H4 (cell line): ENCODE results near the gene APOBEC3H. TPM values are rescaled to one million over a fixed set of nuclear protein-coding genes. Genes with fewer than 3 reads are reported as not detected.

ENCODE experiments used
- DNase-seq: peaks from one replicate; pipeline ENCODE4 v3.0.0-alpha.2; 2015; ENCODE audit warnings: low spot score
- total RNA-seq: library from RNA; depleted of rRNA; stranded (reverse); fragments of >200 nt; shearing (Covaris generic); gene quantifications from 2 replicates; pipeline ENCODE4 v1.2.3, GENCODE V29; 2014

The APOBEC3H gene
- total RNA-seq, 1 experiment from 2014 or later: 1.4 TPM

GRCh38 chr22:39135092-39135896 lies 38.2 kb downstream of the APOBEC3H start:
- DNase-seq: peak; percentile 37

DNA sequence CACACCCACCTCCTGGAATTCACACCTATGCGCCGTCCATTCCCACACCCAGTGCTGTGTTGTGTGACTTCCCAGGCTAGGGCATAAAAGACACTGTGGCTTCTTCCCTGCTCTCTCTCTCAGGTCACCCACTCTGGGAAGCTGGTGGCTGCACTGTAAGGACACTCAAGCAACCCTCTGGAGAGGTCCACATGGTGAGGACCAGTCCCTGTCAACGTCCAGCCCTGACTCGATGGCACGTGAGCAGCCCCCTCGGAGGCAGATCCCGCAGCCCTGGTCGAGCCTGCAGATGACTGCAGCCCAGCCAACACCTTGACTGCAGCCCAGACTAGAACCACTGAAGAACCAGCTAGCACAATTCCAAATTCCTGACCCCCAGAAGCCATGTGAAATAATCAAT lies 39.3 kb downstream of the APOBEC3H start:
- no peak for DNase-seq

- no peak for DNase-seq
Observed at GRCh38 chr22:39138357-39138997, 41.4 kb downstream of the APOBEC3H start.

GRCh38 chr22:39139933-39140332 lies 42.9 kb downstream of the APOBEC3H start:
- DNase-seq: no peak

- DNase-seq: no peak
Observed at GRCh38 chr22:39142088-39142680, 45.1 kb downstream of the APOBEC3H start.

DNA sequence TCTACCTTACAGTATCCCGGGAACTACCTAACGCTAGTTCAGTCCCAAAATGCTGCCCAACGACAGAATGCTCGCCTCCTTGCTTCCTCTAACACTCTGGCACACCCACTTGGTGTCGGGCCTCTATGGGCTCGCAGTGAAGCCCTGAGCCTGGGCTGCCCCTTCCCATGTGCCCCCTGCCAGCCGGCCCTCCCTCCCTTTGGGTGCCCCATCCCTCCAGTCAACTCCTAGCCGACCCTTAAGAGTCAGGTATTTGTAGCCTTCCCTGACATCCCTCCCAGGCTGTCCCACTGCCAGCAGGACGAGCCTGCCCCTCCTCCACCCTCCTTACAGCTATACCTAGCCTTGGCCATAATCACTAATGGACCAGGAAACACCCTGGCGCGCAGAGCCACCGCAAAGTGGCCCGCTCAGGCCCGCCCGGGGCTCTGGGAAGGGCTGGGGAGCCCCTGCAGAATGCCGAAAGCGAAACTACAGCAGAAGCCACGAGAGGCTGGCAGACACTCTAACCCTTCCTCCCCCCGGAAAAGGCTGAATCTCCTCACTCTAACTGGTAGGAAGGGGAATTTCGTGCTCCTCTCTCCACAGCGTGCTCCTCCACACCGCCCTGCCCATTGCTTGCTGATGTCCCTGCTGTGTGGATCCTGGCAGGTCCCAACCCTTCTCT lies 47.2 kb downstream of the APOBEC3H start:
- DNase-seq: peak; percentile 66

DNA sequence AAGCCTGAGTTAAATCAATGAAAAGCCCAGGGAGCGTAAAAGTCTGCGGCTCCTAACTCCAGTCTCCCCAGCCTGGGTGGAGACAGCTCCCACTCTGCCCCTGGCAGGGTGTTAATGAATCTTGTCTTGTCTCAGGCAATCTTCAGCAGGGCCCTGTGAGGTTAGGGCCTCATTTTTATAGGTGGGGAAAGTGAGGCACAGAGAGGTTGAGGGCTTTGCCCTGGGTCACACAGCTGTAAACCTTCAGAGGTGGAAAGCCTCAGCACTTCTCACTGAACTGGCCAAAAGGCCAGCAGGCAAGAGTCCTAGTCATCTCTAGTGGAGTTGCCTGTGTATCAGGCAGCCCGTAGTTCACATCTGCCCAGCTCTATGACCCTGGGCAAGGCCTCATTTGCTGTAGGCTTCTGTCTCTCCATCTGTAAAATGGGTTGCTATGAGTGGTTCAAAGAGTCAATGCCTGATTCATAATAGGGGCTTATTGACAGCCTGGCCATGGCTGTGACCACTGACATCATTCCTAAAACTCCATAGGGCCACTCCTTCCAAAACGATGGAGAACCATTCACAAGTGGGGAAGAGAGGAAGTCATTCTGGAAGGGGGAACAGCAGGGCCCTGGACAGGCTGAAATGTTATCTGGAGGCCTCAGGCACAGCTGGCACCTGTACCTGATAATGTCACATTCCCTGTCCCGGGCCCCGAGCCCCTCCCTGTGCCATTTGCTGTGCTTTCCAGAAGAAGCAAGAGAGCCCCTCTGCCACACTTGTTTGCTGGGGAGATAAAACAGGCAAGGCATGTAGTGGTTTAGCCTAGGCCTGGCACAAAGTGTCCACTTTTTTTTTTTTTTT lies 49.4 kb downstream of the APOBEC3H start:
- DNase-seq: no peak

DNA sequence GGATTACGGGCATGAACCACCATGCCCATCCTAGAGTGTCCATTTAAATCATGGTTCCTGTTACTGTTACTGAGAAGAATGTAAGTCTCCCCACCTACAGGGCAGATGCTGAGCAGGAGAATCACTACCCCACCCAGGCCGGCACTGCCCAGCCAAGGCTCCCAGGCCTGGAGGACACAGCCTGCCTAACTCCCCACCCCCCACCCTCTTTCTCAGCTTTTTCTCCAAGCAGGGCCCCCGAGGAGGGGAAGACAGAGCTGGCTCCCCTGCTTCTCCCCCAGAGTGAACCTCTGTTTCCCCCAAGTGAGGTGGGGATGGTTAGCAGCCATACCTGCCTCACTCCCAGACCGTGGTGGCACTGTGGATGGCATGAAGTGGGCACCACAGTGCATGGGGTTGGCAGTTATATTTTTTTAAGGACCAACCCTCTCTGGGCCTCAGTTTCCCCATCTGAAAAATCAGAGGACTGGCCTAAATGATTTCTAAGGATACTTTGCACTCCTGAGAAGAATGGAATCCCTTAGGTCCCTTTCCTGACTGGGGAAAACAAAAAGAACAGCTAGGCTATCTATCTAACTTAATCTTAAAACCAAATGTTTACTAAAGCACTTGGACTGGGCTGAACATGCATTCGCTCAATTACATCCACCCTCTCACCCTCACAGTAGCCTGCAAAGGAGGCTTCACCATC lies 50.4 kb downstream of the APOBEC3H start:
- DNase-seq: no peak

- no peak for DNase-seq
Observed at GRCh38 chr22:39148026-39148726, 51.1 kb downstream of the APOBEC3H start.

- no peak for DNase-seq
Observed at GRCh38 chr22:39148727-39149535, 51.9 kb downstream of the APOBEC3H start.

DNA sequence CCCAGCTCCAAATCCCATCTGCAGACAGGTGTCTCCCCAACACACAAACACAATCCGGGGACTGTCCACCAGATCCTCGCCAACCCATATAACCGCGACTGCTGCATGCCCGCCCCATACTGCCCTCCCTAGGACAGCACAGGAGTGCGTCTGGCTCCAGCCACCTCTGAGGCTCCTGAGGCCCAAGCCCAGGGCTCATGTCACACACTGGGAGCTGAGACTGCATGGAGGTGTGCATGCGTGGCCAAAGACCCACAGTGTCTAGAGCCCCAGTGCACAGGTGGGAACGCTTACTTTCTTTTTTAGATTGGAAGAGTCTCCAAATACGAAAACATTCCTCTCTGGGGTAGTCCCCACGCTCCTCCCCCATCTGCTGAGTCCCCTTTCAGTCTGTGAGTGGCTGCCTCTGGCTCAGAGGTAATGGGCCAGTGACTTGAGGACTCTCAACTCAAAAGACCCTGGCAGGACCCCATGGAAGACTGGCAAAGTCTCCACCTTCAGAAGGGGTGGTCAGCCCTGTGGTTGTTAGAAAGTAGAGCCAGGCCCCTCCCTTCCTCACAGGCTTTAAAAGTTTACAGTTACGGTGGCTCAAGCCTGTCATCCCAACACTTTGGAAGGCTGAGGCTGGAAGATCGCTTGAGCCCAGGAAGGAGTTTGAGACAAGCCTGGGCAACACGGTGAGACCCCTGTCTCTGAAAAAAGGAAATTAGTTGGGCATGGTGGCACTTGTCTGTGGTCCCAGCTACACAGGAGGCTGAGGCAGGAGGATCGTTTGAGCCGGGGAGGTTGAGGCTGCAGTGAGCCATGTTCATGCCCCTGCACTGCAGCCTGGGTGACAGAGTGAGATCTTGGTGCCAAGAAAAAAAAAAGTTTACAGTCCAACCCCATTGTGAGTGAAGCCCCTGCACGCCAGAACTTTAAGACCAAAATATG lies 53.1 kb downstream of the APOBEC3H start:
- DNase-seq: no peak

GRCh38 chr22:39150848-39151215 lies 53.8 kb downstream of the APOBEC3H start:
- no peak for DNase-seq

- DNase-seq: no peak
Observed at GRCh38 chr22:39151329-39151975, 54.4 kb downstream of the APOBEC3H start.

DNA sequence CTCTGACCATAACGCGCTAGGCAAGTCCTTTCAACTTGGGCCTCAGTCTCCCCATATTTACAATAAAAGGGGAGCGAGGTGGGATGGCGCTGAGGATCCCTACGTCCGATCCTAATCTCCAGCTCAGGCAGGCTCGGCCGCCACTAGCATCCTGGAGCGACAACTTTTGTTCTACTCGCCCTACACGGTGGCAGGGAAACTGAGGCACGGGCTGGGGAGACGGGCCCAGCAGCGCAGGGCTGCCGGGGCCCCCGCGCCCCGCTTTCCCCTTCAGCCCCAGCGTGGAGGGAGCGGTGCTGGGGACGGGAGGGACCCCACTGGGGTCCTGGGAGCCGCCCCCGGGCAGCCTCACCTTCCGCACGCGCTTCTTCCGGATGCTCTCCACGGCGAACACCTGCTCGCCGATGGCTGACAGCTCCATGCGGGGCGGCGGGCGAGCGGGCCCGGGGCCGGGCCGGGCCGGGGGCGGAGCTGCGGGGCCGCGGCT lies 55.0 kb downstream of the APOBEC3H start:
- no peak for DNase-seq

DNA sequence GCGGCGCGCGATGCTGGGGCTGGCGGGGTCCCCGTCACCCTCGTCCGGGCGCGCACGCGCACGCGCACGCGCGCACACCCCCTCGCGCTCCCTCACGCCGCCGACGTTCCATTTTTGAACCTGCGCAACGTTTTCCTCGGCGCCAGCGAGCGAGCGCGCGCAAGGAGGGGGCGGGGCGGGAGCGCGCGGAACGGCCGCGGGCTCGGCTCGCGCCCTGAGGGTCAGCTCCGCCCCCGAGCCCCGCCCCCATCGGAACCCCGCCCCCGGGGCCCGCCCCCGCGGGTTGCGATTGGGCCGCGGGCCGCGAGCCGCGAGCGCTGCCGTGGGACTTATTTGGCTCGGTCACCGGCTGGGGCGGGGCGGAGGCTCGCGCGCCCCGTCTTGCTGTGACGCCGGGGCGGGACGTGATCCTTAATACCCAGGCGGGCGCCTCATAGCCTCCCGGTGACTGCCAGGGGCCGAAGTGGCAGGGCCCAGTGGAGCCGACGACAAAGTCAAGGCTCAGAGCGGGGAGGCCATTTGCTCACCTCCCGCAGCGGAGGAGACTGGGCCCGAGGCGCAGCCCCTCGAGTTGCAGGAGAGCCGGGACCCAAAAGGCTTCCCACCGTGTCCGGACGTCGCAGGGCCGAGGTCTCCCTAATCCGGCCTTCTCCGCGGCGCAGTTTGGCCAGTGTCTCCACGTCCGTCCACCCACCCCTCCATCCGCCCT lies 55.6 kb downstream of the APOBEC3H start, which contains the start of gene CBX7:
CBX7 (minus strand) TSS at position 170 of the 709 bp plus-strand sequence. CDS start 236 bp downstream, outside the sequence.
- peak; percentile 77 for DNase-seq

DNA sequence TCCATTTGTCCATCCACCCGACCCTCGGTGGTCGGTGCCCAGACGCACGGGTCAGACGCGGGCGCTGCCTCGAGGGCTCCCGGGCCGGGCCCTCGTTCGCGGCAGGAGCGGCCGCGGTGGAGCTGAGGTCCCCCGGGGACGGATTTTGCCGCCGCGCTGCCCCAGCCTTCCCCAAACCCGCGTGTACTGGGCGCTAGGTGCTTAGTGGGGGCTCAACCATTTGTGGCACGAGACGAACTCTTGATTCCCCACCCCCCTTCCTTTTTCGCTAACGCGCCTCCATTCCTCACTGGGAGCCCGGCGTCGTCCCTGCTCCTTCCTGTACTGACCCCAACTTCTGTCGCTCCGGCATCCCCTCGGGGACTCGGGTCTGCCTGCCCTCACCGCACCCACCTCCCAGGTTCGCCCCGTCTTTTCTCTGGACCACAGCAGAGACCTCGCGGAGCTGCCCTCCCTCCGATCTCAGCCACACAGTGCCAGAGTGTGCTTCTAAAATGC lies 56.2 kb downstream of the APOBEC3H start:
- DNase-seq: no peak
